Superior temporal gyrus (tissue), 1 donor: Measurements from ENCODE around the gene ACTN1.
"Not testable (repeated sequence)": the region's sequence is repeated elsewhere in the genome, so short reads cannot be mapped to it uniquely, and the experiment has no call there.

Experiments
- DNase-seq: peaks from one replicate; pipeline ENCODE4 v3.0.0-alpha.2; 2016; ENCODE audit errors: extremely low spot score

ACTN1 gene

GRCh38 chr14:68865542-68865941 is 113.6 kb downstream of the ACTN1 start:
- no peak for DNase-seq

- no peak for DNase-seq
These were observed 114.7 kb downstream of the ACTN1 start for GRCh38 chr14:68864361-68864750.

GRCh38 chr14:68863610-68864360 is 115.3 kb downstream of the ACTN1 start:
- no peak for DNase-seq

GRCh38 chr14:68862954-68863594 is 116.0 kb downstream of the ACTN1 start:
- peak; percentile 88 for DNase-seq

GRCh38 chr14:68860771-68861170 is 118.3 kb downstream of the ACTN1 start:
- no peak for DNase-seq

GRCh38 chr14:68857516-68858070 is 121.5 kb downstream of the ACTN1 start:
- no peak for DNase-seq

- no peak for DNase-seq
These were observed 122.5 kb downstream of the ACTN1 start for GRCh38 chr14:68856572-68856971.

GRCh38 chr14:68854421-68854820 is 124.7 kb downstream of the ACTN1 start:
- no peak for DNase-seq

GRCh38 chr14:68853749-68854148 is 125.4 kb downstream of the ACTN1 start:
- no peak for DNase-seq

GRCh38 chr14:68852493-68852892 is 126.6 kb downstream of the ACTN1 start:
- not testable (repeated sequence) for DNase-seq

GRCh38 chr14:68851078-68851477 is 128.0 kb downstream of the ACTN1 start:
- no peak for DNase-seq

- DNase-seq: no peak
These were observed 129.7 kb downstream of the ACTN1 start for GRCh38 chr14:68849416-68849815.

GRCh38 chr14:68848253-68848652 is 130.8 kb downstream of the ACTN1 start:
- DNase-seq: no peak

- not testable (repeated sequence) for DNase-seq
These were observed 131.5 kb downstream of the ACTN1 start for GRCh38 chr14:68847640-68848039.

GRCh38 chr14:68846466-68846865 is 132.6 kb downstream of the ACTN1 start:
- no peak for DNase-seq

GRCh38 chr14:68844210-68844545 is 134.9 kb downstream of the ACTN1 start:
- no peak for DNase-seq

GRCh38 chr14:68843471-68844209 is 135.5 kb downstream of the ACTN1 start:
- DNase-seq: peak; percentile 76

GRCh38 chr14:68842298-68842697 is 136.8 kb downstream of the ACTN1 start:
- DNase-seq: no peak

GRCh38 chr14:68841016-68841809 is 137.9 kb downstream of the ACTN1 start:
- no peak for DNase-seq

GRCh38 chr14:68840454-68840853 is 138.6 kb downstream of the ACTN1 start:
- no peak for DNase-seq

GRCh38 chr14:68836082-68836481 is 143.0 kb downstream of the ACTN1 start:
- no peak for DNase-seq

GRCh38 chr14:68834816-68835215 is 144.3 kb downstream of the ACTN1 start:
- DNase-seq: no peak
